Activated CD4-positive, alpha-beta T cell treated with anti-CD3 and anti-CD28 coated beads, Interleukin-2, amount 50 U/mL, for 16 hours (primary cell): Measurements from ENCODE around the gene TMEM156.
"Not testable (repeated sequence)": the region's sequence is repeated elsewhere in the genome, so short reads cannot be mapped to it uniquely, and the experiment has no call there.

Experiments used
- DNase-seq: peaks from one replicate; pipeline ENCODE4 v3.0.0-alpha.2; 2020

The TMEM156 gene

GRCh38 chr4:38988353-38988752 is 43.9 kb downstream of the TMEM156 start:
- DNase-seq = not testable (repeated sequence)

GRCh38 chr4:38987491-38987890 is 44.7 kb downstream of the TMEM156 start:
- DNase-seq = peak; percentile 19

GRCh38 chr4:38985410-38986100 is 46.7 kb downstream of the TMEM156 start:
- DNase-seq = no peak

- DNase-seq = no peak
Measured at GRCh38 chr4:38983787-38984598, 48.2 kb downstream of the TMEM156 start.

GRCh38 chr4:38983291-38983690 is 48.9 kb downstream of the TMEM156 start:
- DNase-seq = no peak

GRCh38 chr4:38982361-38983095 is 49.7 kb downstream of the TMEM156 start:
- DNase-seq = no peak

- peak; percentile 79 for DNase-seq
Measured at GRCh38 chr4:38980903-38981676, 51.1 kb downstream of the TMEM156 start.

GRCh38 chr4:38979511-38980230 is 52.5 kb downstream of the TMEM156 start:
- DNase-seq = no peak

GRCh38 chr4:38979081-38979480 is 53.1 kb downstream of the TMEM156 start:
- no peak for DNase-seq

GRCh38 chr4:38976308-38976707 is 55.9 kb downstream of the TMEM156 start:
- no peak for DNase-seq

GRCh38 chr4:38968668-38969067 is 63.5 kb downstream of the TMEM156 start:
- DNase-seq = no peak

GRCh38 chr4:38967260-38968095 is 64.7 kb downstream of the TMEM156 start:
- DNase-seq = no peak

GRCh38 chr4:38965866-38966265 is 66.3 kb downstream of the TMEM156 start:
- no peak for DNase-seq

- DNase-seq = no peak
Measured at GRCh38 chr4:38964942-38965775, 67.0 kb downstream of the TMEM156 start.

GRCh38 chr4:38959248-38959647 is 73.0 kb downstream of the TMEM156 start:
- not testable (repeated sequence) for DNase-seq

- peak; percentile 25 for DNase-seq
Measured at GRCh38 chr4:38958453-38959190, 73.6 kb downstream of the TMEM156 start.

- peak; percentile 43 for DNase-seq
Measured at GRCh38 chr4:38957893-38958292, 74.3 kb downstream of the TMEM156 start.

GRCh38 chr4:38957261-38957815 is 74.9 kb downstream of the TMEM156 start:
- peak; percentile 30 for DNase-seq

- no peak for DNase-seq
Measured at GRCh38 chr4:38955957-38956356, 76.3 kb downstream of the TMEM156 start.
